H1 (cell line): ENCODE results near the gene IGLON5. TPM values are rescaled to one million over a fixed set of nuclear protein-coding genes. Genes with fewer than 3 reads are reported as not detected.
A peak's percentile ranks its signal among the peaks of the same experiment; 100 is the strongest.

Source experiments
- CTCF ChIA-PET: fragments of 300-600 bp; sonication (Branson Sonifier 250); formaldehyde crosslinking; loops from one replicate; lab custom pipeline; 2021; ENCODE audit not compliant: partially characterized antibody; lab: Charles Lee
- POLR2A ChIA-PET: fragments of 300-600 bp; sonication (Branson Sonifier 250); formaldehyde crosslinking; loops from one replicate; lab custom pipeline; 2021; ENCODE audit warnings: inconsistent platforms; ENCODE audit not compliant: partially characterized antibody; lab: Charles Lee
- DNase-seq, 2 experiments: peaks; one replicate each; pipeline versions ENCODE4 v3.0.0 to v3.0.0-alpha.2; 2010 to 2022; ENCODE audit warnings: low spot score in 2 of 2, low read depth in 1 of 2, mixed read lengths in 1 of 2
- FAIRE-seq: peaks from 2 replicates; lab custom pipeline; 2011; peaks lifted over from hg19 to GRCh38; lab: Jason Lieb, UNC
- H2AFZ ChIP-seq: 2 replicates; pipeline ENCODE4 v1.8.1; 2012; ENCODE audit warnings: low read length, inconsistent platforms
- H2AK5ac ChIP-seq: 2 replicates; pipeline ENCODE4 v1.6.1; 2013; ENCODE audit warnings: low read depth, low read length
- H2BK120ac ChIP-seq: replicated peaks from 2 replicates; pipeline ENCODE3; 2013; ENCODE audit warnings: low read depth, low read length, inconsistent platforms
- H2BK12ac ChIP-seq: 2 replicates; pipeline ENCODE4 v1.6.1; 2013; ENCODE audit warnings: low read depth, low read length
- H2BK15ac ChIP-seq: 2 replicates; pipeline ENCODE4 v1.6.1; 2013; ENCODE audit warnings: low read length
- H2BK20ac ChIP-seq: 2 replicates; pipeline ENCODE4 v1.6.1; 2013; ENCODE audit warnings: low read length
- H2BK5ac ChIP-seq: 2 replicates; pipeline ENCODE4 v1.6.1; 2013; ENCODE audit warnings: low read depth, low read length
- H3K14ac ChIP-seq: 2 replicates; pipeline ENCODE4 v1.6.1; 2013; ENCODE audit warnings: inconsistent platforms; ENCODE audit not compliant: insufficient read length
- H3K18ac ChIP-seq: 2 replicates; pipeline ENCODE4 v1.6.1; 2013; ENCODE audit warnings: low read length; ENCODE audit errors: extremely low read depth
- H3K23ac ChIP-seq: 2 replicates; pipeline ENCODE4 v1.6.1; 2013; ENCODE audit warnings: inconsistent platforms; ENCODE audit not compliant: insufficient read length
- H3K23me2 ChIP-seq: 2 replicates; pipeline ENCODE4 v1.6.1; 2013; ENCODE audit warnings: low read depth, low read length
- H3K27ac ChIP-seq: 2 replicates; pipeline ENCODE4 v1.6.1; 2011; ENCODE audit warnings: low read depth, low read length, inconsistent platforms
- H3K27me3 ChIP-seq, 4 experiments: replicated peaks in 1 of 4; 1 replicate in 1 of 4; 2 replicates in 3 of 4; pipeline versions ENCODE4 v1.6.1 to v1.8.1; 2011 to 2013; ENCODE audit warnings: low read length in 3 of 4, mild to moderate bottlenecking in 3 of 4, inconsistent platforms in 2 of 4, mixed read lengths in 2 of 4, moderate library complexity in 1 of 4; ENCODE audit not compliant: control insufficient read depth in 3 of 4, insufficient read depth in 3 of 4; ENCODE audit errors: extremely low read depth in 1 of 4
- H3K36me3 ChIP-seq, 4 experiments: 2 replicates each; pipeline versions ENCODE4 v1.6.1 to v1.8.1; 2011 to 2013; ENCODE audit warnings: mild to moderate bottlenecking in 4 of 4, low read length in 3 of 4, moderate library complexity in 2 of 4, control low read depth in 1 of 4, inconsistent platforms in 1 of 4; ENCODE audit not compliant: insufficient read depth in 4 of 4, control insufficient read depth in 2 of 4
- H3K4ac ChIP-seq: replicated peaks from 2 replicates; pipeline ENCODE3; 2013; ENCODE audit warnings: low read length, low read depth, mixed read lengths, inconsistent platforms; ENCODE audit not compliant: insufficient read length
- H3K4me1 ChIP-seq, 4 experiments: replicated peaks in 1 of 4; 1 replicate in 1 of 4; 2 replicates in 3 of 4; pipeline versions ENCODE4 v1.6.1 to v1.8.1; 2011 to 2013; ENCODE audit warnings: low read length in 3 of 4, inconsistent platforms in 2 of 4, mixed read lengths in 1 of 4; ENCODE audit not compliant: insufficient read depth in 4 of 4, control insufficient read depth in 3 of 4
- H3K4me2 ChIP-seq, 2 experiments: 2 replicates each; pipeline versions ENCODE4 v1.6.1 to v1.8.1; 2011 to 2013; ENCODE audit warnings: low read depth in 2 of 2, low read length in 2 of 2, control low read depth in 1 of 2, inconsistent platforms in 1 of 2, mild to moderate bottlenecking in 1 of 2; ENCODE audit not compliant: insufficient read depth in 1 of 2
- H3K4me3 ChIP-seq, 4 experiments: fragments of 200-600, 300-600 bp in 1 of 4; sonication (generic), shearing (Covaris generic), sonication (Bioruptor Twin) in 1 of 4; 2 replicates each; pipeline versions ENCODE4 v1.5.1 to v1.8.1; 2011 to 2016; ENCODE audit warnings: low read length in 4 of 4, low read depth in 3 of 4, control low read depth in 2 of 4, inconsistent platforms in 2 of 4, mild to moderate bottlenecking in 2 of 4, mixed read lengths in 1 of 4, moderate library complexity in 1 of 4; ENCODE audit not compliant: insufficient read depth in 2 of 4; ENCODE audit errors: extremely low read depth in 1 of 4
- H3K56ac ChIP-seq: replicated peaks from 2 replicates; pipeline ENCODE3; 2013; ENCODE audit warnings: low read depth, mild to moderate bottlenecking, mixed read lengths, low read length, inconsistent platforms; ENCODE audit not compliant: insufficient read length
- H3K79me1 ChIP-seq: 2 replicates; pipeline ENCODE4 v1.6.1; 2013; ENCODE audit warnings: low read depth, low read length, control low read depth
- H3K79me2 ChIP-seq, 2 experiments: 2 replicates each; pipeline versions ENCODE4 v1.6.1 to v1.8.1; 2012 to 2013; ENCODE audit warnings: low read length in 2 of 2, mild to moderate bottlenecking in 2 of 2, inconsistent platforms in 1 of 2; ENCODE audit not compliant: insufficient read depth in 2 of 2, control insufficient read depth in 1 of 2
- H3K9ac ChIP-seq, 4 experiments: replicated peaks in 1 of 4; 1 replicate in 1 of 4; 2 replicates in 3 of 4; pipeline versions ENCODE4 v1.6.1 to v1.8.1; 2011 to 2013; ENCODE audit warnings: low read depth in 3 of 4, low read length in 3 of 4, control low read depth in 2 of 4, mild to moderate bottlenecking in 2 of 4, moderate library complexity in 2 of 4, inconsistent platforms in 1 of 4; ENCODE audit errors: extremely low read depth in 1 of 4
- H3K9me3 ChIP-seq, 2 experiments: 2 replicates each; pipeline versions ENCODE4 v1.6.1 to v1.8.1; 2012 to 2013; ENCODE audit warnings: mild to moderate bottlenecking in 2 of 2, moderate library complexity in 2 of 2, control low read depth in 1 of 2, inconsistent platforms in 1 of 2, low read depth in 1 of 2, low read length in 1 of 2, mixed read lengths in 1 of 2; ENCODE audit not compliant: insufficient read depth in 2 of 2
- H4K20me1 ChIP-seq, 2 experiments: replicated peaks in 1 of 2; 2 replicates each; pipeline versions ENCODE3 to v1.8.1; 2011 to 2013; ENCODE audit warnings: inconsistent platforms in 2 of 2, low read length in 2 of 2, mild to moderate bottlenecking in 1 of 2; ENCODE audit not compliant: insufficient read depth in 2 of 2, control insufficient read depth in 1 of 2
- H4K5ac ChIP-seq: 2 replicates; pipeline ENCODE4 v1.6.1; 2013; ENCODE audit warnings: low read length, low read depth, mixed read lengths, inconsistent platforms; ENCODE audit not compliant: insufficient read length
- H4K8ac ChIP-seq: 2 replicates; pipeline ENCODE4 v1.8.0; 2013; ENCODE audit warnings: mild to moderate bottlenecking, moderate library complexity, low read length, inconsistent platforms; ENCODE audit not compliant: insufficient read depth; ENCODE audit errors: extremely low read depth
- H4K91ac ChIP-seq: replicated peaks from 2 replicates; pipeline ENCODE3; 2013; ENCODE audit warnings: low read length, mixed read lengths, inconsistent platforms; ENCODE audit not compliant: insufficient read length
- CTBP2 ChIP-seq: IDR thresholded peaks from 2 replicates; pipeline ENCODE4 v1.7.0; 2011; ENCODE audit warnings: borderline replicate concordance, mild to moderate bottlenecking, moderate library complexity, mixed read lengths, low read length; ENCODE audit not compliant: insufficient read depth, insufficient read length
- POLR2AphosphoS5 ChIP-seq: IDR thresholded peaks from 2 replicates; pipeline ENCODE4 v1.6.1; 2011; ENCODE audit warnings: low read depth, low read length
- RBBP5 ChIP-seq: IDR thresholded peaks from 2 replicates; pipeline ENCODE4 v1.7.1; 2012; ENCODE audit warnings: low read depth, mild to moderate bottlenecking, inconsistent platforms, low read length, moderate library complexity, borderline replicate concordance
- WGBS, 2 experiments: shearing (Covaris generic) in 1 of 2; methylation state at CpG; one replicate each; pipeline versions ENCODE4 v1.1.6 to v1.1.7; 2013 to 2015; ENCODE audit warnings: low lambda C conversion rate in 2 of 2, mixed read lengths in 2 of 2, inconsistent platforms in 1 of 2, low coverage in 1 of 2, missing lambda C conversion rate in 1 of 2; ENCODE audit not compliant: insufficient replicate concordance in 2 of 2, insufficient coverage in 1 of 2, insufficient read length in 1 of 2; ENCODE audit errors: extremely low coverage in 1 of 2, missing lambda C conversion rate in 1 of 2; 5-methylcytosine and 5-hydroxymethylcytosine counted together
- polyA plus RNA-seq, 7 experiments: library from polyadenylated mRNA; depleted of rRNA in 3 of 7; stranded (reverse) in 5 of 7; unstranded in 2 of 7; fragments of >200 nt in 5 of 7; fragments of 200-250 nt in 2 of 7; gene quantifications; 1 replicate in 5 of 7; 2 replicates in 1 of 7; 4 replicates in 1 of 7; pipeline versions ENCODE4 v1.2.1 to v1.2.3, GENCODE V29; 2011 to 2013; ENCODE audit warnings: missing spikeins in 2 of 7, mixed read lengths in 2 of 7
- total RNA-seq: library from RNA; stranded (reverse); fragmentation: NEBNext Ultra II Directional; extraction: Animal tissue kit (Norgen Biotek cat#: 25700); gene quantifications from 2 replicates; pipeline ENCODE4 v1.2.1, GENCODE V29; 2021
- TF ChIP-seq, protein P1 (sequence below): IDR thresholded peaks from 2 replicates; pipeline ENCODE4 v1.6.1; 2012; ENCODE audit warnings: inconsistent platforms

IGLON5 gene
- total and polyA plus RNA-seq, 2 of the 8 experiments (the other 6 are each of a cell fraction or from before 2014, with no cell fraction given), result 31.8 to 34.6 TPM

DNA sequence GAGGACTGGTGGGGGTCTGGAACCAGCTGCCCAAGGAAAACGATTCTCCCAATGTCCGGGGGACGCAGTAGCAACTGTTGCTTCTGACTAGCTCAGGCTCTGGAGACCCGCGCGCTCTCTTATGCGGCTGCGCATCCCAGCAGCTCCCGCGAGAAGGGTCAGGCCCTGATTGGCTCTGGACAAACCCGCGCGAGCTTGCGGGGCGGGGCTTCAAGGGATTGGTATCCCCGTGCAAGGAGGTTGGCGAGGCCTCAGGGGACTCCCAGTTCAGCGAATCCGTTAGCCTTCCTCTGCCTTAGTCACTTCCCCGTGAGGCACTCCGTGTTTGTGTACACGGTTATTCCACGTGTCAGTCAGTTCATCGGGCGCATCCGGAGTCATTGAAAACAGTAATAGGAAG, 40.4 kb upstream of the IGLON5 start:
- Histone ChIP-seq H2AK5ac (no peak overlapping the region), H2BK12ac (peak overlapping the region; percentile 29; the same call in 1 of the 2 replicates), H2BK20ac (no peak overlapping the region), H3K79me2 (no peaks in the 10 kb centered on the region), H3K4me1 (no peaks in the 10 kb centered on the region), H3K27me3 (no peaks in the 10 kb centered on the region), H3K4me3 (no peak overlapping the region), H3K4me2 (no peak overlapping the region), H3K23ac (no peak overlapping the region), H2BK15ac (no peak overlapping the region; the same call in 1 of the 2 replicates), H4K91ac (no peak overlapping the region), H3K36me3 (no peaks in the 10 kb centered on the region)
- DNase-seq, result peak in 1 of 2 experiments; percentile 47
- TF ChIP-seq, protein P1, sequence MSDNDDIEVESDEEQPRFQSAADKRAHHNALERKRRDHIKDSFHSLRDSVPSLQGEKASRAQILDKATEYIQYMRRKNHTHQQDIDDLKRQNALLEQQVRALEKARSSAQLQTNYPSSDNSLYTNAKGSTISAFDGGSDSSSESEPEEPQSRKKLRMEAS, result peak; percentile 28; the same call in 1 of the 2 replicates
- TF ChIP-seq CTBP2, result no peak
- no peak for TF ChIP-seq RBBP5
- no peak for TF ChIP-seq POLR2AphosphoS5
- TF ChIP-seq, all 59 proteins: peak for 1
- no peaks in the 10 kb centered on the region; the same call in 1 of the 2 replicates for H3K23me2 ChIP-seq
- no peak overlapping the region for H3K18ac ChIP-seq
- no peak overlapping the region for H3K27ac ChIP-seq
- H2BK5ac ChIP-seq, result 0 out of 2 replicates have a peak overlapping the region, but pooled peaks have one; percentile 18
- WGBS, 2 experiments, result 90% methylated on average over 26 of the region's 26 CpGs; no CpG with 5 or more reads in 1 of the 2 experiments
- no peak overlapping the region; the same call in 1 of the 2 replicates for H2AFZ ChIP-seq
- no peaks in the 10 kb centered on the region for H3K9me3 ChIP-seq
- POLR2A ChIA-PET, result interaction anchor here (0.6 to 1.0 kb wide), 2 partner anchors 10 to 22 kb away, joined by 3 read pairs; no protein-coding TSS in a partner anchor
- H3K14ac ChIP-seq, result no peak overlapping the region
- no peak overlapping the region for H3K56ac ChIP-seq
- CTCF ChIA-PET, result interaction anchor here (1.0 to 5.8 kb wide), 5 partner anchors 12 to 167 kb away, joined by 3 to 42 read pairs (median 4); no protein-coding TSS in a partner anchor
- H4K20me1 ChIP-seq, result no peaks in the 10 kb centered on the region
- H2BK120ac ChIP-seq, result no peak overlapping the region
- no peak overlapping the region for H3K4ac ChIP-seq
- no peak overlapping the region for H4K5ac ChIP-seq
- FAIRE-seq, result no peak
- H3K9ac ChIP-seq, result no peak overlapping the region
- H4K8ac ChIP-seq, result no peak overlapping the region
- H3K79me1 ChIP-seq, result no peaks in the 10 kb centered on the region
